GM12891 (cell line): ENCODE results near the gene OR6C65.

ENCODE experiments used
- POLR2A ChIP-seq: IDR thresholded peaks from 2 replicates; pipeline ENCODE4 v1.6.1; 2011; ENCODE audit warnings: low read depth, low read length, control low read depth
- POLR2AphosphoS5 ChIP-seq: IDR thresholded peaks from 2 replicates; pipeline ENCODE4 v1.6.1; 2011; ENCODE audit warnings: low read depth, low read length, control low read depth
- TAF1 ChIP-seq: IDR thresholded peaks from 2 replicates; pipeline ENCODE4 v1.6.1; 2011; ENCODE audit warnings: low read depth, low read length, control low read depth

DNA sequence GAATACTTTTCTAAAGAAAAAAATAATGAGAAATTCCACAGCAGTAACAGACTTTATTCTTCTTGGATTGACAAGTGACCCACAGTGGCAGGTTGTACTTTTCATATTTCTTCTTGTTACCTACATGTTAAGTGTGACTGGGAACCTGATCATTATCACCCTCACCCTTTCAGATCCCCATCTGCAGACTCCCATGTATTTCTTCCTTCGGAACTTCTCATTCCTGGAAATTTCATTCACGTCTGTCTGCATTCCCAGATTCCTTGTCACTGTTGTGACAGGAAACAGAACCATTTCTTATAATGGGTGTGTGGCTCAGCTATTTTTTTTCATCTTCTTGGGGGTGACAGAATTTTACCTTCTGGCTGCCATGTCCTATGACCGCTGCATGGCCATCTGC, 35.2 kb upstream of the OR6C65 start:
- TF ChIP-seq POLR2A (no peak), POLR2AphosphoS5 (no peak), TAF1 (no peak)
